ENCODE results near the gene IFT88. TPM values are rescaled to one million over a fixed set of nuclear protein-coding genes. Genes with fewer than 3 reads are reported as not detected.

IFT88 gene
- total and polyA plus RNA-seq, 2 of the 4 experiments (the other 2 are of a cell fraction): 5.5 to 8.6 TPM

DNA sequence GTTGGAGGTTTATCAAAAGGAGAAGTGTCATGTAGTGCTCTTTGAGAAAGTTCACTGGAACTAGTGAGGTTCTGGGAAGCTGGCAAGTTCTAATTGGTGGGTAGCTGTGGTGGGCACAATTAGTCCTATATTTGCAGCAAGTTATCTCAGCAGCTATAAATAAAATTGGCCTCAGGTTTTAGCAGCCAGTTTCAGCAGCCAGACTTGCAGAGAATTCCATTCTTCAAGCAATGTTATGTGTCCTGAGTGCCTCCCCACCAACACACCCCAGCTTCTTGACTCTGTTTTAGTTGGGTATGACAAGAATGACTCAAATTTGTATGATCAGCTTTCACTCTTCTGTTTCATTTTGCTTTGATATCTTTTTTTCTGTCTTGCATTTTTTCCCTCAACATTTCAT is 4.7 kb downstream of the IFT88 start:
- Histone ChIP-seq H3K9me3 (ENCODE audit: control insufficient read depth, insufficient read depth, low read length) (no peaks in the 10 kb centered on the region), H2AK9ac (replicated peaks; ENCODE audit: low read depth, low read length, poor library complexity) (no peak overlapping the region), H3K4me3 (ENCODE audit: insufficient read depth, low read depth, low read length) (no peak overlapping the region), H3K14ac (replicated peaks; ENCODE audit: low read depth, low read length) (no peak overlapping the region), H3K9ac (ENCODE audit: low read depth, low read length) (no peak overlapping the region), H2AK5ac (ENCODE audit: low read depth, low read length) (no peak overlapping the region), H2BK120ac (ENCODE audit: low read depth, low read length) (no peak overlapping the region), H3K56ac (ENCODE audit: extremely low read depth, insufficient read depth, low read length) (no peak overlapping the region), H3K18ac (ENCODE audit: low read depth, low read length) (no peak overlapping the region), H3K27me3 (ENCODE audit: control insufficient read depth, insufficient read depth, low read length) (no peaks in the 10 kb centered on the region), H2AFZ (replicated peaks; ENCODE audit: low read length, poor library complexity) (no peak overlapping the region), H3K9me1 (ENCODE audit: insufficient read depth, low read length) (no peaks in the 10 kb centered on the region; the same call in 1 of the 2 replicates), H3K4me2 (ENCODE audit: low read depth, low read length) (no peak overlapping the region), H3K27ac (ENCODE audit: insufficient read depth, low read length) (no peak overlapping the region), H4K91ac (ENCODE audit: insufficient read depth, low read depth, low read length) (no peak overlapping the region), H3K4me1 (ENCODE audit: control insufficient read depth, insufficient read depth, low read length) (no peaks in the 10 kb centered on the region), H2BK5ac (ENCODE audit: low read depth, low read length, poor library complexity, severe bottlenecking) (no peak overlapping the region), H3K23ac (ENCODE audit: low read depth, low read length) (no peak overlapping the region), H3K36me3 (ENCODE audit: control insufficient read depth, insufficient read depth, low read length) (no peaks in the 10 kb centered on the region), H3K79me1 (ENCODE audit: low read depth in 1 of 2, low read length in 2 of 2) (peaks cover 8 to 27% of the 10 kb centered on the region in 2 experiments; a peak in 3 of 4 replicates), H2BK20ac (ENCODE audit: low read depth, low read length) (no peak overlapping the region), H2BK15ac (ENCODE audit: low read depth, low read length) (no peak overlapping the region), H4K5ac (ENCODE audit: low read depth, low read length) (no peak overlapping the region), H4K8ac (ENCODE audit: low read depth in 2 of 2, low read length in 2 of 2) (no peak overlapping the region), H3K4ac (ENCODE audit: low read depth, low read length) (no peak overlapping the region), H4K20me1 (ENCODE audit: insufficient read depth, low read length) (no peaks in the 10 kb centered on the region)
- dilution Hi-C loops (cut with HindIII; ENCODE audit: low sequenced_read_pairs, unreplicated experiment): no loop called here
- in situ Hi-C loops (cut with MboI; ENCODE audit: low sequenced_read_pairs): no loop called here
- ATAC-seq (ENCODE audit: low read depth) (no peak), DNase-seq (no peak)
- ChIA-PET CTCF (no interaction called here), POLR2A (ENCODE audit: unreplicated experiment) (no interaction called here)
- intact Hi-C loops (cut with micrococcal nuclease): no loop called here
- no TSS peak for BruUV-seq (replicated peaks)
- no peak for TF ChIP-seq MAZ (IDR thresholded peaks at IDR 0.05; ENCODE audit: borderline replicate concordance, low read depth, low read length)
- TF ChIP-seq, protein P1, sequence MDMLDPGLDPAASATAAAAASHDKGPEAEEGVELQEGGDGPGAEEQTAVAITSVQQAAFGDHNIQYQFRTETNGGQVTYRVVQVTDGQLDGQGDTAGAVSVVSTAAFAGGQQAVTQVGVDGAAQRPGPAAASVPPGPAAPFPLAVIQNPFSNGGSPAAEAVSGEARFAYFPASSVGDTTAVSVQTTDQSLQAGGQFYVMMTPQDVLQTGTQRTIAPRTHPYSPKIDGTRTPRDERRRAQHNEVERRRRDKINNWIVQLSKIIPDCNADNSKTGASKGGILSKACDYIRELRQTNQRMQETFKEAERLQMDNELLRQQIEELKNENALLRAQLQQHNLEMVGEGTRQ (IDR thresholded peaks at IDR 0.05; ENCODE audit: low read depth, low read length): no peak
- TF ChIP-seq, protein P2, sequence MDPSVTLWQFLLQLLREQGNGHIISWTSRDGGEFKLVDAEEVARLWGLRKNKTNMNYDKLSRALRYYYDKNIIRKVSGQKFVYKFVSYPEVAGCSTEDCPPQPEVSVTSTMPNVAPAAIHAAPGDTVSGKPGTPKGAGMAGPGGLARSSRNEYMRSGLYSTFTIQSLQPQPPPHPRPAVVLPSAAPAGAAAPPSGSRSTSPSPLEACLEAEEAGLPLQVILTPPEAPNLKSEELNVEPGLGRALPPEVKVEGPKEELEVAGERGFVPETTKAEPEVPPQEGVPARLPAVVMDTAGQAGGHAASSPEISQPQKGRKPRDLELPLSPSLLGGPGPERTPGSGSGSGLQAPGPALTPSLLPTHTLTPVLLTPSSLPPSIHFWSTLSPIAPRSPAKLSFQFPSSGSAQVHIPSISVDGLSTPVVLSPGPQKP (IDR thresholded peaks at IDR 0.05; ENCODE audit: borderline replicate concordance, low read depth, low read length): no peak
- no peak for TF ChIP-seq MXI1 (IDR thresholded peaks at IDR 0.05; ENCODE audit: borderline replicate concordance, low read depth, low read length)
- no peak for TF ChIP-seq FOS (IDR thresholded peaks at IDR 0.05; ENCODE audit: low read depth, low read length)
- no peak for TF ChIP-seq NFE2L2 (IDR thresholded peaks at IDR 0.05; ENCODE audit: low read depth, low read length)
- no peak for TF ChIP-seq RFX5 (IDR thresholded peaks at IDR 0.05; ENCODE audit: low read depth, low read length)
- no peak for TF ChIP-seq CEBPB (IDR thresholded peaks at IDR 0.05; ENCODE audit: low read depth, low read length)
- no peak for TF ChIP-seq SMC3 (IDR thresholded peaks at IDR 0.05; ENCODE audit: low read depth, low read length)
- TF ChIP-seq POLR2A (IDR thresholded peaks at IDR 0.05; ENCODE audit: low read depth, low read length): no peak
- TF ChIP-seq MAFK (IDR thresholded peaks at IDR 0.05; ENCODE audit: low read depth, low read length): no peak
- no peak for TF ChIP-seq CHD1 (IDR thresholded peaks at IDR 0.05; ENCODE audit: low read depth, low read length)
- TF ChIP-seq BHLHE40 (IDR thresholded peaks at IDR 0.05; ENCODE audit: low read depth, low read length): no peak
- TF ChIP-seq, protein P3, sequence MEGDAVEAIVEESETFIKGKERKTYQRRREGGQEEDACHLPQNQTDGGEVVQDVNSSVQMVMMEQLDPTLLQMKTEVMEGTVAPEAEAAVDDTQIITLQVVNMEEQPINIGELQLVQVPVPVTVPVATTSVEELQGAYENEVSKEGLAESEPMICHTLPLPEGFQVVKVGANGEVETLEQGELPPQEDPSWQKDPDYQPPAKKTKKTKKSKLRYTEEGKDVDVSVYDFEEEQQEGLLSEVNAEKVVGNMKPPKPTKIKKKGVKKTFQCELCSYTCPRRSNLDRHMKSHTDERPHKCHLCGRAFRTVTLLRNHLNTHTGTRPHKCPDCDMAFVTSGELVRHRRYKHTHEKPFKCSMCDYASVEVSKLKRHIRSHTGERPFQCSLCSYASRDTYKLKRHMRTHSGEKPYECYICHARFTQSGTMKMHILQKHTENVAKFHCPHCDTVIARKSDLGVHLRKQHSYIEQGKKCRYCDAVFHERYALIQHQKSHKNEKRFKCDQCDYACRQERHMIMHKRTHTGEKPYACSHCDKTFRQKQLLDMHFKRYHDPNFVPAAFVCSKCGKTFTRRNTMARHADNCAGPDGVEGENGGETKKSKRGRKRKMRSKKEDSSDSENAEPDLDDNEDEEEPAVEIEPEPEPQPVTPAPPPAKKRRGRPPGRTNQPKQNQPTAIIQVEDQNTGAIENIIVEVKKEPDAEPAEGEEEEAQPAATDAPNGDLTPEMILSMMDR (conservative IDR thresholded peaks at IDR 0.05; ENCODE audit: low read depth, low read length): no peak
- no peak for TF ChIP-seq RAD21 (IDR thresholded peaks at IDR 0.05; ENCODE audit: low read length)
- TF ChIP-seq RCOR1 (IDR thresholded peaks at IDR 0.05; ENCODE audit: insufficient replicate concordance, low read length): no peak

Measured in IMR-90 (cell line).